Activated CD8-positive, alpha-beta T cell treated with anti-CD3 and anti-CD28 coated beads for 36 hours (primary cell): ENCODE data around the gene CSNK1A1. TPM values are rescaled to one million over a fixed set of nuclear protein-coding genes. Genes with fewer than 3 reads are reported as not detected.
A peak's percentile ranks its signal among the peaks of the same experiment; 100 is the strongest.
"Not testable (repeated sequence)": the region's sequence is repeated elsewhere in the genome, so short reads cannot be mapped to it uniquely, and the experiment has no call there.

Experiments used
- ATAC-seq: fragments of 200-7000 bp; cut with Tn5 transposase; one replicate; pipeline ENCODE4 v1.10.0; 2021; ENCODE audit warnings: mild to moderate bottlenecking, moderate library complexity
- CTCF ChIA-PET: fragments of 350-600 bp; sonication (Branson Sonifier 250); formaldehyde crosslinking; loops from one replicate; lab custom pipeline; 2021; ENCODE audit warnings: antibody characterized with exemption; lab: Charles Lee
- POLR2A ChIA-PET: fragments of 350-600 bp; sonication (Branson Sonifier 250); formaldehyde crosslinking; loops from one replicate; lab custom pipeline; 2021; ENCODE audit warnings: antibody characterized with exemption; lab: Charles Lee
- DNase-seq: peaks from one replicate; pipeline ENCODE4 v3.0.0-alpha.2; 2020
- H3K27ac Mint-ChIP-seq: one replicate; pipeline ENCODE4 v1.8.0; 2021; ENCODE audit warnings: mild to moderate bottlenecking, mixed read lengths
- H3K27me3 Mint-ChIP-seq: one replicate; pipeline ENCODE4 v1.8.0; 2021; ENCODE audit warnings: mixed read lengths
- H3K36me3 Mint-ChIP-seq: one replicate; pipeline ENCODE4 v1.8.0; 2021; ENCODE audit warnings: low read depth, mixed read lengths
- H3K4me1 Mint-ChIP-seq: one replicate; pipeline ENCODE4 v1.8.0; 2021; ENCODE audit warnings: low read depth, mixed read lengths
- H3K4me3 Mint-ChIP-seq: one replicate; pipeline ENCODE4 v1.8.0; 2021; ENCODE audit warnings: mild to moderate bottlenecking, moderate library complexity, mixed read lengths
- H3K9me3 Mint-ChIP-seq: one replicate; pipeline ENCODE4 v1.8.0; 2021; ENCODE audit warnings: mixed read lengths
- CTCF ChIP-seq: fragments of 200-600 bp; IDR thresholded peaks from one replicate; pipeline ENCODE4 v1.8.0; 2022; ENCODE audit warnings: antibody characterized with exemption, mild to moderate bottlenecking
- intact Hi-C: fragments of 100-400 bp; cut with micrococcal nuclease; formaldehyde crosslinking; loops from one replicate; pipeline ENCODE4 v1.10.0; 2022
- total RNA-seq, 2 experiments: library from RNA; stranded (reverse); gene quantifications; one replicate each; pipeline ENCODE4 v1.2.3, GENCODE V29; 2021

The CSNK1A1 gene
- total RNA-seq, result 100 to 1,000 TPM; 154 to 168 TPM

DNA sequence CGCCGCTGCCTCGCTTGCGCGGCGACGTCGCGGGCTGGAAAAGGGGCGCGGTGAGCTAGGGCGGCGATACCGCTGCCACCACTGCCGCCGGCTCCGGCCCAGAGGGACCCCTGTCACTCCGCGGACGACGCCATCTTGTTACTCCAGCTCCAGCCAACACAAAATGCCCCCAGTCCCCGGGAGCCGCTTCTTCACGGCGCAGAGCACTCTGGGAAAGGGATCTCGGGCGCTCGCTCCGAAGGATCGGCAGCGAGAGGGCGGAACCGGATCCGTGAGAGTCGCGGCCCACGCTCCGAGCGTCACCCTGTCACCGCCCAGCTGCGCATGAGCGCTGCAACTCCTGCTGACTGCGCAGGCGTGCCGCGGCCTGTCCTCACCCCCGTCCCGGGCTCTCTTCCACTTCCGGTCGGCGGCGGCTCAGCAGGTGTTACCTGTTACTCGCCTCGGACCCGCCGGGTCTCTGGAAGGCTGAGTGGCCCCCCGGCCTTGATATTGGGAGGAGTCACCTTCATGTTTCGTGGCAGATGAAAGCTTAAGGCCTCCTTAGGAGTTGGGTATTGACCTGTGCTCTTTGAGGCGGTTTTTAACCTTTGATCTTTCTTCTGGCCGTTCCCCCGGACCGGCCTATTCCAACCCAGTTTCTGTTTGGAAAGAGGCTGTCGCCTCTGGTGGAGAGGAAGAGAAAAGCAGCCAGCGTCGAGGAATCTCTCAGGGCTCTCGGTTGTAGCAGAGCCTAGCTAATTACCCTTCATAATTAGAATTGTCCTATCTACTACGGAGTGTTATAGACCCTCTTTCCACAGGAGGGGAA is at the start of gene CSNK1A1:
CSNK1A1 (minus strand) TSS at position 213 of the 811 bp plus-strand sequence. CDS start 475 bp downstream, outside the sequence.
- ChIA-PET CTCF (interaction anchor here (0.5 to 2.7 kb wide), 20 partner anchors 9 to 1895 kb away, joined by 3 to 21 read pairs (median 4); partner anchors contain the start of genes GRPEL2 and PCYOX1L), POLR2A (interaction anchor here (0.9 to 2.8 kb wide), 8 partner anchors 8 to 206 kb away, joined by 3 to 19 read pairs (median 6); partner anchors contain the start of gene GRPEL2)
- intact Hi-C loops, result no loop called here
- Mint-ChIP-seq H3K9me3 (no peaks in the 10 kb centered on the region), H3K27me3 (no peaks in the 10 kb centered on the region), H3K36me3 (peaks cover 41% of the 10 kb centered on the region), H3K4me3 (peak within 1 kb of the TSS; percentile 96), H3K4me1 (peaks cover 22% of the 10 kb centered on the region), H3K27ac (peak within 1 kb of the TSS; percentile 99)
- peak; percentile 90 for ATAC-seq
- DNase-seq, result peak; percentile 99
- TF ChIP-seq CTCF, result peak; percentile 70

DNA sequence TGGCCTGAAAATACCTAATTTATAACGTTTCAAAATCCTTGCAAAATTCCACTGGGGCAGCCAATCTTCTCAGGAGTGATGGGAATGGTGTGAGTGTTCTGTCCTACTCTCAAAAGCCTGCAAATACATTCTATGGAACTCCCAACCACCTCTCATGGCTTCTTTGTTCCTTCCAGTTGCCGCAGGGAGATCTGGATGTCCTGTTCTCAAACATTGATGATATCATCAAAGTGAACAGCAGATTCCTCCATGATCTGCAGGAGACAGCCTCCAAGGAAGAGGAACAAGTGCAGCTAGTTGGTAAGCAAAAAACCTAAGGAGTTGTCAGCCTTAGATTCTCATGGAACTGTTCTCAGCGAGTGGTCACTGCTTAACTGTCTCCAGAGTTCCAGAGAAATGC is 49.7 kb upstream of the CSNK1A1 start:
- H3K9me3 Mint-ChIP-seq, result no peaks in the 10 kb centered on the region
- H3K27ac Mint-ChIP-seq, result no peak overlapping the region
- peaks cover 2% of the 10 kb centered on the region for H3K27me3 Mint-ChIP-seq
- H3K4me3 Mint-ChIP-seq, result no peak overlapping the region
- ChIA-PET POLR2A (no interaction called here), CTCF (no interaction called here)
- no peaks in the 10 kb centered on the region for H3K4me1 Mint-ChIP-seq
- no peaks in the 10 kb centered on the region for H3K36me3 Mint-ChIP-seq
- TF ChIP-seq CTCF, result no peak
- no peak for DNase-seq
- ATAC-seq, result no peak
- intact Hi-C loops, result no loop called here

GRCh38 chr5:149599375-149599774 is 48.1 kb upstream of the CSNK1A1 start:
- intact Hi-C loops, result no loop called here
- ChIA-PET POLR2A (interaction anchor here (0.8 kb wide), 1 partner anchor 37 kb away, joined by 3 read pairs; no protein-coding TSS in a partner anchor), CTCF (no interaction called here)
- DNase-seq (no peak), ATAC-seq (no peak)
- peaks cover 2% of the 10 kb centered on the region for H3K27me3 Mint-ChIP-seq
- no peaks in the 10 kb centered on the region for H3K4me1 Mint-ChIP-seq
- H3K9me3 Mint-ChIP-seq, result no peaks in the 10 kb centered on the region
- H3K36me3 Mint-ChIP-seq, result no peaks in the 10 kb centered on the region
- TF ChIP-seq CTCF, result no peak
- H3K27ac Mint-ChIP-seq, result no peak overlapping the region
- no peak overlapping the region for H3K4me3 Mint-ChIP-seq

GRCh38 chr5:149598966-149599365 is 47.7 kb upstream of the CSNK1A1 start:
- Mint-ChIP-seq H3K27ac (no peak overlapping the region), H3K27me3 (peaks cover 2% of the 10 kb centered on the region), H3K4me3 (no peak overlapping the region), H3K4me1 (no peaks in the 10 kb centered on the region), H3K9me3 (no peaks in the 10 kb centered on the region), H3K36me3 (no peaks in the 10 kb centered on the region)
- ATAC-seq, result no peak
- ChIA-PET CTCF (no interaction called here), POLR2A (no interaction called here)
- TF ChIP-seq CTCF, result no peak
- no peak for DNase-seq
- intact Hi-C loops, result no loop called here

DNA sequence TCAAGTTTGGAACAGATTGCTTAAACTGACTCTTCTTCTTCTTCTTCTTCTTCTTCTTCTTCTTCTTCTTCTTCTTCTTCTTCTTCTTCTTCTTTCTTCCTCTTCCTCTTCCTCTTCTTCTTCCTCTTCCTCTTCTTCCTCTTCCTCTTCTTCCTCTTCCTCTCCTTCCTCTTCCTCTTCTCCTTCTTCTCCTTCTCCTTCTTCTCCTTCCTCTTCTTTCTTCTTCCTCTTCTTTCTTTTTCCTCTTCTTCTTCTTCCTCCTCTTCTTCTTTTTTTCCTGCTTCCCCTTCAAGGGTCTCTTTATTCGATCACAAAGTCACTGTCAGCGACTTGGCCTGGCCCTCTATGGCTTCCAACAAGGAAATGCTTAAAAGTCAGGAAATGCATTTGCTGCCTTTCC is 47.0 kb upstream of the CSNK1A1 start:
- H3K27me3 Mint-ChIP-seq, DNase-seq, H3K4me3 Mint-ChIP-seq, H3K36me3 Mint-ChIP-seq, POLR2A ChIA-PET, H3K9me3 Mint-ChIP-seq, H3K4me1 Mint-ChIP-seq, ATAC-seq, intact Hi-C loops, H3K27ac Mint-ChIP-seq: not testable (repeated sequence)
- CTCF ChIA-PET, result interaction anchor here (0.9 kb wide), 1 partner anchor 11 kb away, joined by 3 read pairs; no protein-coding TSS in a partner anchor
